Testis (tissue), 3 donors: Measurements from ENCODE around the gene ALDOB. TPM values are rescaled to one million over a fixed set of nuclear protein-coding genes. Genes with fewer than 3 reads are reported as not detected.

ENCODE experiments used
- DNase-seq: peaks from one replicate; pipeline ENCODE4 v3.0.0-alpha.2; 2019
- H3K27ac ChIP-seq, 2 donors: fragments of 200-600 bp; sonication (generic); one replicate each; pipeline ENCODE4 v1.5.1; 2019
- H3K27me3 ChIP-seq: fragments of 200-600 bp; sonication (generic); one replicate; pipeline ENCODE4 v1.5.1; 2019
- H3K36me3 ChIP-seq: fragments of 200-600 bp; sonication (generic); one replicate; pipeline ENCODE4 v1.5.1; 2017; ENCODE audit warnings: low read depth; ENCODE audit errors: missing control alignments
- H3K4me1 ChIP-seq: fragments of 200-600 bp; sonication (generic); one replicate; pipeline ENCODE4 v1.5.1; 2019
- H3K4me3 ChIP-seq, 2 donors: fragments of 200-600 bp; sonication (generic); one replicate each; pipeline ENCODE4 v1.5.1; 2017 to 2019
- H3K9me3 ChIP-seq: fragments of 200-600 bp; sonication (generic); one replicate; pipeline ENCODE4 v1.5.1; 2017
- CTCF ChIP-seq, 3 experiments: fragments of 450-650 bp in 2 of 3; fragments of 200-600 bp in 1 of 3; sonication (generic) in 1 of 3; IDR thresholded peaks; one replicate each; pipeline ENCODE4 v1.5.1; 2016 to 2019; ENCODE audit warnings: antibody characterized with exemption in 3 of 3, mild to moderate bottlenecking in 2 of 3, moderate library complexity in 1 of 3
- POLR2A ChIP-seq: fragments of 450-650 bp; IDR thresholded peaks from one replicate; pipeline ENCODE4 v1.6.1; 2017; ENCODE audit warnings: antibody characterized with exemption, mild to moderate bottlenecking, moderate library complexity
- WGBS, 2 donors: methylation state at CpG; one replicate each; pipeline ENCODE4 v1.1.5; 2018; 5-methylcytosine and 5-hydroxymethylcytosine counted together
- intact Hi-C: fragments of 100-400 bp; cut with DNase I; formaldehyde crosslinking; loops from one replicate; pipeline ENCODE4 v1.15.1; 2023; ENCODE audit warnings: low total_unique reads
- polyA plus RNA-seq: library from polyadenylated mRNA; stranded (reverse); fragments of 350-450 nt; fragmentation: Illumina TruSeq; extraction: RNeasy Lipid Tissue Mini Kit (QIAGEN cat#74804); gene quantifications from one replicate; pipeline ENCODE4 v1.2.3, GENCODE V29; 2014; ENCODE audit warnings: low read depth, low replicate concordance; ENCODE audit not compliant: insufficient read depth
- total RNA-seq, 2 donors: library from RNA; depleted of rRNA; stranded (reverse); fragments of >200 nt; gene quantifications; one replicate each; pipeline ENCODE4 v1.2.3, GENCODE V29; 2016

ALDOB gene
- total and polyA plus RNA-seq, 3 donors from 2014 or later: 0.79 to 1.9 TPM; not detected in 1

GRCh38 chr9:101419863-101420262, 15.7 kb downstream of the ALDOB start:
- 85 to 86% methylated on average over 2 of the region's 2 CpGs for WGBS, 2 donors
- no peaks in the 10 kb centered on the region for H3K36me3 ChIP-seq
- H3K4me1 ChIP-seq: peaks cover 7% of the 10 kb centered on the region
- DNase-seq: no peak
- H3K27me3 ChIP-seq: no peaks in the 10 kb centered on the region
- no peak overlapping the region for H3K27ac ChIP-seq
- no peak overlapping the region for H3K4me3 ChIP-seq
- intact Hi-C loops: no loop called here
- no peaks in the 10 kb centered on the region for H3K9me3 ChIP-seq
- no peak for TF ChIP-seq CTCF (IDR thresholded peaks at IDR 0.05)
- no peak for TF ChIP-seq POLR2A

GRCh38 chr9:101418518-101419430, 16.8 kb downstream of the ALDOB start:
- H3K27me3 ChIP-seq: no peaks in the 10 kb centered on the region
- intact Hi-C loops: no loop called here
- no peak overlapping the region for H3K27ac ChIP-seq
- H3K9me3 ChIP-seq: no peaks in the 10 kb centered on the region
- TF ChIP-seq CTCF (IDR thresholded peaks at IDR 0.05): no peak
- H3K4me1 ChIP-seq: peaks cover 7% of the 10 kb centered on the region
- no peaks in the 10 kb centered on the region for H3K36me3 ChIP-seq
- 66 to 69% methylated on average over 7 of the region's 7 CpGs for WGBS, 2 donors
- DNase-seq: no peak
- no peak overlapping the region for H3K4me3 ChIP-seq

GRCh38 chr9:101417977-101418376, 17.6 kb downstream of the ALDOB start:
- Histone ChIP-seq H3K27ac (no peak overlapping the region), H3K4me3 (no peak overlapping the region), H3K9me3 (no peaks in the 10 kb centered on the region), H3K36me3 (no peaks in the 10 kb centered on the region), H3K4me1 (peaks cover 7% of the 10 kb centered on the region), H3K27me3 (no peaks in the 10 kb centered on the region)
- DNase-seq: no peak
- no peak for TF ChIP-seq POLR2A
- TF ChIP-seq CTCF (IDR thresholded peaks at IDR 0.05): no peak
- intact Hi-C loops: no loop called here

- H3K9me3 ChIP-seq: no peaks in the 10 kb centered on the region
These were observed 18.2 kb downstream of the ALDOB start for GRCh38 chr9:101417389-101417788.

More at GRCh38 chr9:101417389-101417788, 18.2 kb downstream of the ALDOB start:
- no peak for TF ChIP-seq CTCF (IDR thresholded peaks at IDR 0.05)
- TF ChIP-seq POLR2A: no peak
- Histone ChIP-seq H3K36me3 (no peaks in the 10 kb centered on the region), H3K4me1 (peaks cover 7% of the 10 kb centered on the region), H3K27me3 (no peaks in the 10 kb centered on the region), H3K4me3 (no peak overlapping the region), H3K27ac (no peak overlapping the region)
- DNase-seq: no peak
- intact Hi-C loops: no loop called here
